ENCODE measurements around the gene SGK1. TPM values are rescaled to one million over a fixed set of nuclear protein-coding genes. Genes with fewer than 3 reads are reported as not detected.
"Not testable (repeated sequence)": the region's sequence is repeated elsewhere in the genome, so short reads cannot be mapped to it uniquely, and the experiment has no call there.

SGK1 gene
- total and polyA plus RNA-seq, 10 of the 15 experiments (the other 5 are each of a cell fraction or from before 2014, with no cell fraction given): 0.62 to 5.1 (median 2.9) TPM

- Histone ChIP-seq H3K79me2 (ENCODE audit: control insufficient read depth, insufficient read depth, low read length) (no peaks in the 10 kb centered on the region), H4K20me1 (ENCODE audit: control insufficient read depth, insufficient read depth) (no peaks in the 10 kb centered on the region), H3K4me3 (no peak overlapping the region), H3K36me3 (ENCODE audit: control insufficient read depth in 2 of 2, insufficient read depth in 2 of 2, low read length in 1 of 2) (no peaks in the 10 kb centered on the region), H3K27ac (ENCODE audit: control insufficient read depth, insufficient read depth) (no peak overlapping the region), H2AFZ (ENCODE audit: control insufficient read depth, low read depth, low read length) (no peak overlapping the region), H3K27me3 (replicated peaks in 1 of 2; ENCODE audit: control insufficient read depth in 2 of 2, insufficient read depth in 2 of 2, low read length in 1 of 2) (peaks cover 0 to 2% of the 10 kb centered on the region in 2 experiments; a peak in 1 of 4 replicates), H3K4me1 (ENCODE audit: control insufficient read depth, insufficient read depth, low read length) (no peaks in the 10 kb centered on the region), H3K4me2 (ENCODE audit: control insufficient read depth, insufficient read depth) (no peak overlapping the region), H3K9ac (ENCODE audit: control insufficient read depth, insufficient read depth, low read length) (no peak overlapping the region), H3K9me3 (replicated peaks; ENCODE audit: control insufficient read depth, insufficient read depth, low read length) (no peaks in the 10 kb centered on the region; the same call in 1 of the 3 replicates)
- BruUV-seq (replicated peaks): no TSS peak
- ChIA-PET CTCF (interaction anchor here (0.6 to 1.7 kb wide), 2 partner anchors 13 to 612 kb away, joined by 3 to 4 read pairs; no protein-coding TSS in a partner anchor), POLR2A (no interaction called here), RAD21 (ENCODE audit: unreplicated experiment) (no interaction called here), SMC1A (ENCODE audit: uncharacterized antibody, unreplicated experiment) (interaction anchor here (0.5 to 1.3 kb wide), 4 partner anchors 12 to 80 kb away, joined by 3 to 4 read pairs (median 3); no protein-coding TSS in a partner anchor)
- no peak for DNase-seq (ENCODE audit: low read depth, low spot score)
- in situ Hi-C loops (cut with MboI) (no loop called here), intact Hi-C loops (cut with micrococcal nuclease; ENCODE audit: unreplicated experiment) (no loop called here)
- FAIRE-seq: no peak
- ATAC-seq: no peak
- TF ChIP-seq SIX5 (IDR thresholded peaks at IDR 0.05; ENCODE audit: low read depth, low read length, severe bottlenecking): no peak
- no peak for TF ChIP-seq ETV6 (conservative IDR thresholded peaks at IDR 0.05 in 1 of 2, IDR thresholded peaks at IDR 0.05 in 1 of 2; ENCODE audit: borderline replicate concordance in 1 of 2, low read depth in 1 of 2)
- no peak for TF ChIP-seq SKIL (IDR thresholded peaks at IDR 0.05; ENCODE audit: low read depth, poor library complexity, severe bottlenecking)
- no peak for TF ChIP-seq CUX1 (IDR thresholded peaks at IDR 0.05; ENCODE audit: insufficient replicate concordance, low read depth, low read length)
- 66% methylated on average over 2 of the region's 2 CpGs for WGBS (ENCODE audit: insufficient coverage, insufficient replicate concordance, low lambda C conversion rate, missing lambda C conversion rate)
These were observed 10.2 kb upstream of the SGK1 start for GRCh38 chr6:134328138-134328537.

GRCh38 chr6:134326192-134326591 is 8.3 kb upstream of the SGK1 start:
- H3K9ac ChIP-seq (ENCODE audit: control insufficient read depth, insufficient read depth, low read length); FAIRE-seq; DNase-seq (ENCODE audit: low read depth, low spot score); H3K4me3 ChIP-seq; intact Hi-C loops (cut with micrococcal nuclease; ENCODE audit: unreplicated experiment); BruUV-seq (replicated peaks); ATAC-seq; CTCF ChIA-PET; H3K4me1 ChIP-seq (ENCODE audit: control insufficient read depth, insufficient read depth, low read length); H3K79me2 ChIP-seq (ENCODE audit: control insufficient read depth, insufficient read depth, low read length); H3K27ac ChIP-seq (ENCODE audit: control insufficient read depth, insufficient read depth); H3K27me3 ChIP-seq (replicated peaks in 1 of 2; ENCODE audit: control insufficient read depth in 2 of 2, insufficient read depth in 2 of 2, low read length in 1 of 2); RAD21 ChIA-PET (ENCODE audit: unreplicated experiment); H3K36me3 ChIP-seq (ENCODE audit: control insufficient read depth in 2 of 2, insufficient read depth in 2 of 2, low read length in 1 of 2); H4K20me1 ChIP-seq (ENCODE audit: control insufficient read depth, insufficient read depth); POLR2A ChIA-PET; in situ Hi-C loops (cut with MboI); H3K9me3 ChIP-seq (replicated peaks; ENCODE audit: control insufficient read depth, insufficient read depth, low read length); H3K4me2 ChIP-seq (ENCODE audit: control insufficient read depth, insufficient read depth); H2AFZ ChIP-seq (ENCODE audit: control insufficient read depth, low read depth, low read length): not testable (repeated sequence)
- WGBS (ENCODE audit: insufficient coverage, insufficient replicate concordance, low lambda C conversion rate, missing lambda C conversion rate): 33% methylated on average over 4 of the region's 4 CpGs
- SMC1A ChIA-PET (ENCODE audit: uncharacterized antibody, unreplicated experiment): interaction anchor here (1.2 kb wide), 1 partner anchor 104 kb away, joined by 3 read pairs; no protein-coding TSS in a partner anchor
